ENCODE results near the gene FIBCD1. TPM values are rescaled to one million over a fixed set of nuclear protein-coding genes. Genes with fewer than 3 reads are reported as not detected.
"Not testable (repeated sequence)": the region's sequence is repeated elsewhere in the genome, so short reads cannot be mapped to it uniquely, and the experiment has no call there.

FIBCD1 gene
- total RNA-seq, 4 donors from 2014 or later = 3.3 TPM; not detected in 3

DNA sequence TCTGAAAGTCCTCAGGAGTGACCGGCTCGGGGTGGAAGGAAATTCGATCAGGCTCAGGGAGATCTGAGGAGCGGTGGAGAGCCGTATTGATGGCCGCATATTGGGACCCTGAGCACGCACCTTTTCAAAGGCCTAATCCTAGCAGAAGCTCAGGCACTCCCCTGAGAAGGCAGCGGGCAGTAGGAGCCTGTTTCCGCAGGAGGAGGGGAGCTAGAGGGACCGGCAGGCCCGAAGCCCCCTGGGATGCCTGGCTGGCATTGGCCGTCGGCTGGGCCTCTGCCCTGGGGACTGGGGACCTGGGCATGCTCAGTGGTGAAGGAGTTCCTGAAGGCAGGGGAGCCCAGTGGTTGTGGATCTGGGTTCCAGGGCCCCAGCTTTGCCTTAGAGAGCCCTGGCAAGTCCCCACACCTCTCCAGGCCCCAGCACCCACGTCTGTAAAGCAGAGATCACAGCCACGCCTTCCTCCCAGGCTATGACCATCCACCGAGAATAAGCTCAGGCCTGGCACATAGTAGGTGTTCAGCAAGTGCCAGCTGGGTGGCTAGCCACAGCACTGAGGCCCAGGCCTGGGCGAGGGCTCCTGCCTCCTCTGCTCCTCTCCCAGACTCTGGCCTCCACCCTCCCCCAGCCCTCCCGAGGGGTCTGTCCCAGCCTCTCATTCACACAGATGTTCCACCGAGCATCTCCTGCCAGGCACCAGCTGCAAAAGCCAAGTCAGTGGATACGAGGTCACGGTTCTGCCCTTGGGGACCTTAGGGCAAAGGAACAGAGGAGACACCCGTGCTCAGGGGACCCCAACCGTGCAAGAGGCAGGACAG, 25.2 kb downstream of the FIBCD1 start:
- Histone ChIP-seq H3K36me3 (no peaks in the 10 kb centered on the region), H3K27me3 (no peaks in the 10 kb centered on the region), H3K4me3 (no peak overlapping the region), H3K27ac (no peak overlapping the region), H3K9me3 (no peaks in the 10 kb centered on the region), H3K4me1 (no peaks in the 10 kb centered on the region)
- TF ChIP-seq POLR2A (IDR thresholded peaks at IDR 0.05) = no peak
- TF ChIP-seq, protein P1, sequence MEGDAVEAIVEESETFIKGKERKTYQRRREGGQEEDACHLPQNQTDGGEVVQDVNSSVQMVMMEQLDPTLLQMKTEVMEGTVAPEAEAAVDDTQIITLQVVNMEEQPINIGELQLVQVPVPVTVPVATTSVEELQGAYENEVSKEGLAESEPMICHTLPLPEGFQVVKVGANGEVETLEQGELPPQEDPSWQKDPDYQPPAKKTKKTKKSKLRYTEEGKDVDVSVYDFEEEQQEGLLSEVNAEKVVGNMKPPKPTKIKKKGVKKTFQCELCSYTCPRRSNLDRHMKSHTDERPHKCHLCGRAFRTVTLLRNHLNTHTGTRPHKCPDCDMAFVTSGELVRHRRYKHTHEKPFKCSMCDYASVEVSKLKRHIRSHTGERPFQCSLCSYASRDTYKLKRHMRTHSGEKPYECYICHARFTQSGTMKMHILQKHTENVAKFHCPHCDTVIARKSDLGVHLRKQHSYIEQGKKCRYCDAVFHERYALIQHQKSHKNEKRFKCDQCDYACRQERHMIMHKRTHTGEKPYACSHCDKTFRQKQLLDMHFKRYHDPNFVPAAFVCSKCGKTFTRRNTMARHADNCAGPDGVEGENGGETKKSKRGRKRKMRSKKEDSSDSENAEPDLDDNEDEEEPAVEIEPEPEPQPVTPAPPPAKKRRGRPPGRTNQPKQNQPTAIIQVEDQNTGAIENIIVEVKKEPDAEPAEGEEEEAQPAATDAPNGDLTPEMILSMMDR (IDR thresholded peaks at IDR 0.05) = no peak
- DNase-seq = no peak

DNA sequence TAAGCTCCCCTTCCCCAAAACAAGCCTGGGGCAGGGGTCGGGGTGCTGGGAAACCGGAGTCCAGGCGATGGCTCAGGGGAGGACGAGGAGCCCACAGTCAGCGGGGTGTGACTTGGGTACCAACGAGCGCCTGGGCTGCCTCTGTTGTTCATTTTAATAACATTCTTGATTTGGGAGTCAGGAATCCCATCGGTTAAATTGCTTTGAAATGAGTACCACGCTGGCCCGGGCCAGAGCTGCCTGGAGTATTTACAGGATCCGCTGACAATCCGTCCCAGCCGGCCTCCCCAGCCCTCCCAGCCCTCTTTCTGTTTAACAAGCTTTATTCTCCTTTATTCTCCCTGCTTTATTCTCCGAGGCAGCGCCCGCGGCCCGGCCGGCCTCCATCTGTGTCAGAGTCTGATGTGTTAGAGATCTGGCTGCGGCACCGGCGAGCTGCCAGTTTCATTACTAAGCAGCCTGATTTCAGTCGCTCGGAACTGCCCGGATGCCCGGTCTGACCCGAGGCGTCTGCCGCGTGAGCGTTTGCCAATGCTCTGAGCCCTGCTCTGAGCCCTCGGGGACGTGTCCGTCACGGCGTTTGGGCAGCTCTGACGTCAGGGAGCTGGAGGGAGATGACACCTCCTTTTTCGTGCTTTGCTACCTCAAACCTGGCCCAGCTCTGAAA, 26.0 kb downstream of the FIBCD1 start:
- H3K27me3 ChIP-seq = no peaks in the 10 kb centered on the region
- H3K27ac ChIP-seq = no peak overlapping the region
- TF ChIP-seq POLR2A (IDR thresholded peaks at IDR 0.05) = no peak
- TF ChIP-seq, protein P1 (IDR thresholded peaks at IDR 0.05) = no peak
- no peaks in the 10 kb centered on the region for H3K4me1 ChIP-seq
- no peaks in the 10 kb centered on the region for H3K36me3 ChIP-seq
- H3K4me3 ChIP-seq = no peak overlapping the region
- DNase-seq = no peak
- no peaks in the 10 kb centered on the region for H3K9me3 ChIP-seq

DNA sequence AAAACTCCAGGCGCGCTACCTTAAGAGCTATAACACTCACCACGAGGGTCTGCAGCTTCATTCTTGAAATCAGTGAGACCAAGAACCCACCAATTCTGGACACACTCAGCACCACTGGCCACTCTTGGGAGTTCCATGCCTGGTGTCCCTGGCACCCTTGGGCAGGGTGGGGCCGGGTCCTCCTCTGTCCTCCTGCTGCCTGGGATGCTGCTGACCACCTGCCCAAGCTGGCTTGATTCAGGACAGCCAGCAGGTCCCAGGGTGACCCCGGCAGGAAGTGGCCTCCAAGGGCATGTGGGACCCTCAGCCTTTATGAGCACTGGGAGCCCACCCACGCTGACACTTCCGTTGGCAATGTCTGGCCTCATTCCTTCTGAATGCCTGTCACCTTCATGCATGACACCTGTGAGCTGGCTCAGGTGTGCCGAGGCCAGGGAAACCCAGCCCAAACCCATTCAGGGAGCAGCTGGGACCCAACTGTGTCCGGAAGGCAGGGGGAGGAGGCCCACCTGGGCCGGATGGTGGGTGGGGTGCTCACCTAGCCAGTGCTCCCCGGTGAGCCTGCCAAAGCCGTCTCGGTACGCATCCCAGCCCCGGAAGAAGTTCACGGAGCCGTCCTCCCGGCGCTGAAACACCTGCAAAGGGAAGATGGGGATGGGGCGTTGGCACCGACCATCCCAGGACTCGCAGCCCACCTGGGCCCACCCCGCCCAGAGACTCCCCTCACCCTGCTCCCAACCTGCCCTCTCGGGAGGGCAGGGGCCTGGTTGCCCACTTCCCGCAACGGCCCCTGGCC, 27.6 kb downstream of the FIBCD1 start:
- Histone ChIP-seq H3K9me3 (no peaks in the 10 kb centered on the region), H3K4me1 (no peaks in the 10 kb centered on the region), H3K27ac (no peak overlapping the region), H3K36me3 (no peaks in the 10 kb centered on the region), H3K4me3 (no peak overlapping the region), H3K27me3 (no peaks in the 10 kb centered on the region)
- TF ChIP-seq, protein P1 (IDR thresholded peaks at IDR 0.05) = no peak
- TF ChIP-seq POLR2A (IDR thresholded peaks at IDR 0.05) = no peak
- DNase-seq = no peak

DNA sequence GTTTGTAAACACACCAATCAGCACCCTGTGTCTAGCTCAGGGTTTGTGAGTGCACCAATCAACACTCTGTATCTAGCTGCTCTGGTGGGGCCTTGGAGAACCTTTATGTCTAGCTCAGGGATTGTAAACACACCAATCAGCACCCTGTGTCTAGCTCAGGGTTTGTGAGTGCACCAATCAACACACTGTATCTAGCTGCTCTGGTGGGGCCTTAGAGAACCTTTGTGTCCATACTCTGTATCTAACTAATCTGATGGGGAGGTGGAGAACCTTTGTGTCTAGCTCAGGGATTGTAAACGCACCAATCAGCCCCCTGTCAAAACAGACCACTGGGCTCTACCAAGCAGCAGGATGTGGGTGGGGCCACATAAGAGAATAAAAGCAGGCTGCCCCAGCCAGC, 28.4 kb downstream of the FIBCD1 start:
- not testable (repeated sequence) for H3K27ac ChIP-seq, H3K27me3 ChIP-seq, DNase-seq, H3K4me1 ChIP-seq, H3K9me3 ChIP-seq, H3K4me3 ChIP-seq, H3K36me3 ChIP-seq

DNA sequence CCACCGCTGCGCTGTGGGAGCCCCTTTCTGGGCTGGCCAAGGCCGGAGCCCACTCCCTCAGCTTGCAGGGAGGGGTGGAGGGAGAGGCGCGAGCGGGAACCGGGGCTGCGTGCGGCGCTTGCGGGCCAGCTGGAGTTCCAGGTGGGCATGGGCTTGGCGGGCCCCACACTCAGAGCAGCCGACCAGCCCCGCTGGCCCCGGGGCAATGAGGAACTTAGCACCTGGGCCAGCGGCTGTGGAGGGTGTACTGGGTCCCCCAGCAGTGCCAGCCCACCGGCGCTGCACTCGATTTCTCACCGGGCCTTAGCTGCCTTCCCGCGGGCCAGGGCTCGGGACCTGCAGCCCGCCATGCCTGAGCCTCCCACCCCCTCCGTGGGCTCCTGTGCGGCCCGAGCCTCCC, 29.0 kb downstream of the FIBCD1 start:
- H3K4me1 ChIP-seq, H3K27ac ChIP-seq, H3K27me3 ChIP-seq, DNase-seq, H3K4me3 ChIP-seq, H3K36me3 ChIP-seq, H3K9me3 ChIP-seq: not testable (repeated sequence)

DNA sequence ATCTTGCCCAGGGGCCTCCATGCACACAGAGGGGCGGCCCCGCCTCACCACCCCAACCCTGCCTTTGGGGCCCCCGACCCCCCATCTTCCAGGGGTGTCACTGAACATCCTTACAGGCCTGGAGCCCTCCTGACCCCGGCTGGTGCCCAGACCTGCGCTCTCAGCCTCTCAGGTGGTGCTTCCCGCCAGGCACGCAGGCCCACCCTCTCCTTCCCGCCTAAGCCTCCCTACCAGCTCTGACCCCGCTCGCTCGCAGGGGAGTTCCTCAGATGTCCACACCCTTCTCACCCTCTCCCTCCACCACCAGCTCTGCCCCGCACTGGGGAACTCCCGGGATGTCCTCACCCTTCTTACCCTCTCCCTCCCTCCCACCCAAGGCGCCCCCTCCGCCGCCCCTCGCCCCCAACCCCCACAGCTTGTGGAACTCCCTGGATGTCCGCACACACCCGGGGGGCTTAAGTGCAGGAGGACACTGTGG, 30.1 kb downstream of the FIBCD1 start:
- H3K27me3 ChIP-seq = no peaks in the 10 kb centered on the region
- no peak overlapping the region for H3K4me3 ChIP-seq
- H3K36me3 ChIP-seq = no peaks in the 10 kb centered on the region
- no peaks in the 10 kb centered on the region for H3K4me1 ChIP-seq
- no peak for DNase-seq
- H3K27ac ChIP-seq = no peak overlapping the region
- TF ChIP-seq POLR2A (IDR thresholded peaks at IDR 0.05) = no peak
- TF ChIP-seq, protein P1 (IDR thresholded peaks at IDR 0.05) = no peak
- H3K9me3 ChIP-seq = no peaks in the 10 kb centered on the region
